GM19025 (cell line): Measurements from ENCODE around the gene DRGX.

ENCODE experiments used
- ATAC-seq: cut with Tn5 transposase; IDR thresholded peaks from one replicate; pipeline ENCODE4 v1.9.1; 2021; ENCODE audit warnings: mild to moderate bottlenecking, low read depth, moderate library complexity; ENCODE audit not compliant: unreplicated experiment

DRGX gene

DNA sequence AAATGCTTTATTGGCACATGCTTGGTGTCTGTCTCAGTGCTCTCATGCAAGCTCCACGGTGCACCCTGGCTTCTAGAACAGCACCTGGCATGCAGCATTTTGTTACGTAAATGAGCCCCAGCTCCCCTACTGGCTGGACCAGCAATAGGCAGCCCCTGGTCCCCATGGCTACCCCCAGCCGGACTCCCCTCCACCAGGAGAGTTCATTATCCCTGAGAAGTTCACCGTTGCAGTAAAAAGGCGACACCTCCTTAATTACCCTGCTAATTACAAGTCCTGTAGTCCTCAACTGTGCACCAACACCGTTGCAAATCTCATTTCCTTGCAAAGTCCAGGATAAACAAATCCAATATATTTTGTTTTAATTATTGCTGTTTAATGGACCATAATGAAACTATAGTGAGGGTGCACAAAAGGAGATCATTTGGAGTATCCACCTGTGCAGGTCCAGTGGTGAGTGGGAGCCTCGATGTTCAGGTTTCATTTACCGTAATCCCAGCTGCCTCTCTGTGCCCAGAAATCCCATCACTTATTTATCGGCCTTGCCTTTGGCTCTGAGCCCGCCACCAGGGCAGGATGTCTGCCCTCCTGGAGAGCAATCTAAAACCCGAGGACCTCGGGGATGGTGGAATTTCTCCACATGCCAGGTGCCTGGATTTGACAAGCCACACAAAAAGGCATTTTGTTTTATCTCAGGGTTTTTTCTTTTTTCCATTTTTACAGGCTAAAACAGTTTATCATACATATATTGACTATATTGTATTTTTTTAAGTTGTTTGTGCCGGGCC lies 12.8 kb upstream of the DRGX start:
- ATAC-seq, result no peak

GRCh38 chr10:49407552-49408137 lies 11.8 kb upstream of the DRGX start:
- ATAC-seq, result no peak

GRCh38 chr10:49407151-49407550 lies 11.3 kb upstream of the DRGX start:
- ATAC-seq, result no peak

DNA sequence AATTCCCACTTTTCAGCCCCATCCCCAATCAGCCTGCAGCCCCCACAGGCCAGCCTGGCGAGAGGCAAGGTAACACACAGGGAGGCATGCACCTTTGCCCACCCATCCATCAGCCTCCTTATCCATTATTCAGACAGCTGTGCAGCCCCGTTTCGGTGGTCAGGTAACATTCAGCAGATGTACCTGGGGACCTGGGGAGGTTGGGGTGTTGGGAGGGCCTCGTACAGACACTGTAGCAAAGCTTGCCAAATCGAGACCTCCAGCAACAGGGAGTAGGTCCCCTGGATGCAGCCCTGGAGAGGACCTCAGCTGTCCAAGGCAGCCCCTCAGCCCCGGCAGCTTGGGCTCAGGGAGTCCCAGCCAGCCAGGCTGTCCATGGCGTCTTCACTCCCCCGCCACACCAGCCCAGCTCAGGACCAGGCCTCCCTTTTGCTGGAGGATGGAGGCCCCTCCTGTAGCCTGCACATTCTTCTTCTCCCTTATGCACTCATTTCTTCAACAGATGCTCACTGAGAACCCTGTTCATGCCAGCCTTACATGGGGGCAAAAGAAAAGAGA lies 8.5 kb upstream of the DRGX start:
- no peak for ATAC-seq

DNA sequence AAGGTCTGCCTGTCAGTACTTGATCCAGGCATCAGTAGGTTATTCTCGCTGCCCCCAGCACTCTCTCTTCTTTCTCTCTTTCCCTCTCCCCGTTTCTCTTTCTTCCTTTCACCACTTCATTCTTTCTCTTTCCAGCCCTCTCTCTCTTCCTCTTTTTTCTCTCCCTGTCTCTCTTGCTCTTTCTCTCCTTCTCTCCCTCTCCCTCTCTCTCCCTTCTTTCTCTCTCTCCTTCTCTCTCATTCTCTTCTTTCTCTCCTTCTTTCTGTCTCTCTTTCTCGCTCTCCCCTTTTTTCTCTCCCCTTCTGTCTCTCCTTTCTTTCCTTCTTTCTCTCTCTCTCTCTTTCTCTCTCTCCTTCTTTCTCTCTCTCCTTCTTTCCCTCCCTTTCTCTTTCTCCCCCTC lies 7.5 kb upstream of the DRGX start:
- no peak for ATAC-seq

DNA sequence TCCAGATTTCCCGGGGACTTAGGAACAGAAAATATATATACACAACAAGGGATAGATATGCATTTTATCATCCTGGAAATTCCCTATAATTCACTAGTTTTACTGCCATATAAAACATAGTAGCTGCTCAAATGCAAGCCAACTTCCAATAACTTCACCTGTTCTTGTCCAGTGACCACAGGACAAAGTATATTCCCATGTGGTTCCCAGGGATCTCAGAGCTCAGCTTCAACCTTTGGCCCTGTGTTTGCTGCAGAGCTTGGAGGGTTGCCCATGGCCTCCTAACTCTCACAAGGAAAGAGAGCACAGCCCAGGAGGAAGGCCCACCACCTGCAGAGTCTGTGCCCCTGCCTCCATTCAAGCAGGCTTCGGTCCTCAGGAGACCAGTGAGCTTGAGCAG lies 4.5 kb upstream of the DRGX start:
- no peak for ATAC-seq

DNA sequence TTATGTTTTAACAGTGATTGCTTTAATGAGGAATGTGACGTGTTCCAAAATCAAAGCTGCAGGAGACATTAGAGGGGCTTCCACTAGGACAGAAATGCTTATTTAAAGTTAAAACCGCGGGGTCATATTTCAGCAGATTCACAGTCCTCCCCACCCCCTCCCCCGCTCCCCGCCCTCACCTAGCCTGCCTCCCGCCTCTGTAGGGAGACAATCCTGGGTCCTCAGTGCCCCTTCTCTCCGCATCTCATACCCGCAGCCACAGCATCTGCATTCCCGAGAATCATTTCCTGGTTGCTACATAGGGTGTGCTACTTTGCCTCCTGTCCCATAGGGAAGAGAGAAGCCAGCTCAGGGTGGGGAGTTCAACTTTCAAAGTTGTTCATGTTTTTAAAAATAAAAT lies 3.1 kb upstream of the DRGX start:
- no peak for ATAC-seq

GRCh38 chr10:49398000-49398861 lies 2.3 kb upstream of the DRGX start:
- peak; percentile 77 for ATAC-seq

DNA sequence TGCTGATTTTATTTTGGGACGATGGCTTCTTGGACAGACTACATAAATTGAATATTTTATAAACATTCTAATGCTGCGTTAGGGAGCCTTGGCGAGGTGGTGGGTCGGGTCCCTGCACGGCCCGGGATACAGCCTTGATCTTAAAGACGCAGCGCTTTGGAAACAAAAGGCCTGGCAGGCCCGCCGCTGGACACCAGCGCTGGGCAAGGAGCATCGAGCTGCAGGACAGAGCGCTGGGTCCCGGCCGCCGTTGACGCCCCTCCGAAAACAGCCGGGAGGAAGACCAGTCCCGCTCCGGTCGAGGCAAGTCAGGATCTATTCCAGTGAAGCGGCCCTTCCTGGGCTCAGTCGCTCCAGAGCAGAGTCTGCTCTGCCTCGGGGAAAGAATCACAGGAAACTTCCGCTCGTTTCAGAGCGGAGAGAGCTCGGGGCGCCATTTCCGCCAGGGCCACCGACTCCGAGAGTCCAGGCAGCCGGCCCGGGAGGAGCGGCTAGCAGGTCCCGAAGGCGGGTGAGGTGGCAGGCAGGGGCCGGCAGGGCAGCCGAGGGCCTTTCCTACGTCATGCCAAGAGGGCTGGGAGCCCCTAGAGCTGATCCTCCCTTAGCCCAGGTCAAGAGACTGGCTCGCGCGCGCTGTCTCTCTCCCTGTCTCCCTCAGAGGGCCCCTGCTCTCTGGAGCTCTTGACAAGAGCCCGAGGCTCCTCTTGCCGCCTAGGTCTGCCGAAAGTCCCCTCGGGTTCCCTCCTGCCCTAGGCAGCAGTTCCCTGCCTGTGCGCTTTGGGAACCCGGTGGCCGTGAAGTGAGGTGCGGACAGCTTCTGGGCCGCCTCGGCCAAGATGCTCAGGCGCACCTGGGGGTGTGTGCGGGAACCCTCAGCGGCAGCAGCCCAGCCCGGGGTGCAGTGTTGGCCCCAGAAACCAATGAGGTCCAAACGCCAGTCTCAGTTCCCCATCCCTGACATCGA lies 1.4 kb upstream of the DRGX start:
- ATAC-seq, result no peak

GRCh38 chr10:49396666-49396999 lies 744 bp upstream of the DRGX start:
- ATAC-seq, result no peak

DNA sequence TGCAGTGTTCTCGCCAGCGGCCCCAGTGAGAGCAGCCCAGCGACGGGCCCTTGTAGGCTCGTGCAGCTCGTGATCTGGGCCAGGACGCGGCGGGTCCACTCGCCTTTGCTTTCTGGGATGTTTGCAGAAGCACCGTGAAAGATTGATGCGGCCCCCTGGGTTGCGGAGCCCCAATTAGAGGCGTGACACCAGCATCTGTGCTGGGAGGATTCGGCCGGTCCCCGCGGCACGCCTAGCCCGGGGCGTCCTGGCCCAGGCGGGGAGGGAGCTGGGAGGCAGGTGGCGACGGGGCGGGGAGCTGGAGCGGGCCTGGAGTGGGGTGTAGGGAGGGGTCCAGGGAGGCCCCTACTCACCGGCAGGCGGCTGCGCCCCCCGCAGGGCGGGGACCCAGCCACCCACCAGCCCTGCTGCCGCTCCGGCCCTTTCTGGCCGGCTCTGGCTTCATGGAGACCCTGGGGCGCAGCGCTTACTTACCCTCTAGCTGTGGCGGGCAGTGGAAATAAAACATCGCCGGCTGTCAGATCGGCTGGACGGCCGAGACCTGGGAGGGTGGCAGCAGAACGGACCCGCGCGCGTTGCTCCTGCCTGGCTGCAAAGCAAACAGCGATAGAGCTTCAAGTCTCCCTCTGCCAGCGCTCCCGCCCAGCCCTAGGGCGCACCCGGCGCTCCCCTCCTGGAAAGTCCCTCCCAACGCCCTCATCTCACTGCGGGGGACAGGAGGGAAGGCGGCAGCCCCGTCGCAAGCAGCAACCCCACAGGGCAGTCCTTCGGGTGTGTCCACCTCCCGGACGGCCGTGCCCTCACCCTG lies 752 bp downstream of the DRGX start:
- ATAC-seq, result no peak

DNA sequence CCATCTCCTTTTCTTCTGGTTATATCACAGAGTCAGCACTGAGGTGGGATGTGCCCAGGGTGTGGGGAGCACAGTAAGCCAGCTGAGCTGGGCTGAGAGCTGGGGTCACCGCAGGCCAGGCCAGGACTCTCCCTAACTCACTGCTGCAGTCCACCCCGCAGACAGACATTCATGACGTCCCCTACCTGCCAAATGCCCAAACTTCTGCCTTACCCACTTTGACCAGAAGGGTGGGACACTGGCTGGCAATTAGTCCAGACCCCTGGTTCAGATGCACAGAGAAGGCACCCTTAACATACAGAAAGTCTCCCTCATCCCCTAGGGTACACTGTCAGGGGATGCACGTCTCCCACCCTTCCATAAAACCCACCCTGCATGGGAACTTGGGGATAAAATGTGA lies 2.1 kb downstream of the DRGX start:
- no peak for ATAC-seq

DNA sequence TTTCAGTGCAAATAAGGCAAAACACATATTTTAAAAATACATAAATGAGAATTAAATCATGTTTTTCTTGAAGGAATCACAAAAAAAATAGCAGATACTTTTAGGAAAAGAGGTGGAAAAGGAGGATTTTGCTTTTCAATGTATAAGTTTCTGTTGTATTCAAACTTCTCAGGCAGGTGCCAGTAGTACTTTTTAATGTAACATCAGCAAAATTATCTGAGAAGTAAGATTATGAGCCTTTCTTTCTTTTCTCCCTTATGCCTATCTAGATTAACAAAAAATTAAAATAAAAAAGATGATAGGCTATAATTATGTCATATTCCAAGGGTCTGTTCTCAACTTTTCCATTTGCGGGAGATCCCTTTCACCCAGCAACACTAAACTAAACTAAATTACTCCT lies 2.6 kb downstream of the DRGX start:
- ATAC-seq, result no peak

- no peak for ATAC-seq
Observed at GRCh38 chr10:49389361-49389933, 6.4 kb downstream of the DRGX start.

DNA sequence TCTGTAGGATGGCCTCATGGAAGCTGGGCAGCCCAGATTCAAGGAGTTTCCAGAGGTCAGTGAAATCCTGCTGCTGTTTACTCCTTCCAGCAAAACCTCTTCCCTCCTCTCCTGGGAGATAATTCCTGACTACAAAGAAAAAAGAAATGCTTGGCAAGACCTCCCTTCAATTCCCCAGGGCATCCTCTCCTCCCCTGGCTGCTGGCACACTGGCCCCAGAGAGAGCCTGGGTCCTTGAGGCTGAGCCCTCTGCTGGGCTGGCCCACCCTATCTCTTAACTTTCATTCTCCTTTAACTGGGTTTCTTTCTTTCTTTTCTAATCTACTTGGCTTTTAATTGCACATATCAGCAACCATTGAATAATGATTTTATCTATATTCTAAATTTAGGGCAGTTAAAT lies 7.7 kb downstream of the DRGX start:
- ATAC-seq, result no peak

DNA sequence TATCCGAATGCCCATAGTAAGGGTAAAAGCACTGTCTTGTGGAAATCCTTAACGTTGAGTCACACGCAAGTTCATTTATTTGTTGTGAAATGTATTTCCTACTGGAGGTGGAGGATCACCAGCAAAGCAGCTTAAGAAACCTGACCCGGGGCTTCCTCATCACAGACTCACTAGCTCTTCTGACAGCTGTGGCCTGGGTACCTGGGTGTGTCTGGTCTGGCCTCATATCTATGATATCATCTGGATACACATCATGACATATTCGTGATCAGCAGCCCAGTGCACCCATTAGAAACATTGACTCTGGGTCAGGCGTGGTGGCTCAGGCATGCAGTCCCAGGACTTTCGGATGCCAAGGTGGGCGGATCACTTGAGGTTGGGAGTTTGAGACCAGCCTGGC lies 8.8 kb downstream of the DRGX start:
- no peak for ATAC-seq

DNA sequence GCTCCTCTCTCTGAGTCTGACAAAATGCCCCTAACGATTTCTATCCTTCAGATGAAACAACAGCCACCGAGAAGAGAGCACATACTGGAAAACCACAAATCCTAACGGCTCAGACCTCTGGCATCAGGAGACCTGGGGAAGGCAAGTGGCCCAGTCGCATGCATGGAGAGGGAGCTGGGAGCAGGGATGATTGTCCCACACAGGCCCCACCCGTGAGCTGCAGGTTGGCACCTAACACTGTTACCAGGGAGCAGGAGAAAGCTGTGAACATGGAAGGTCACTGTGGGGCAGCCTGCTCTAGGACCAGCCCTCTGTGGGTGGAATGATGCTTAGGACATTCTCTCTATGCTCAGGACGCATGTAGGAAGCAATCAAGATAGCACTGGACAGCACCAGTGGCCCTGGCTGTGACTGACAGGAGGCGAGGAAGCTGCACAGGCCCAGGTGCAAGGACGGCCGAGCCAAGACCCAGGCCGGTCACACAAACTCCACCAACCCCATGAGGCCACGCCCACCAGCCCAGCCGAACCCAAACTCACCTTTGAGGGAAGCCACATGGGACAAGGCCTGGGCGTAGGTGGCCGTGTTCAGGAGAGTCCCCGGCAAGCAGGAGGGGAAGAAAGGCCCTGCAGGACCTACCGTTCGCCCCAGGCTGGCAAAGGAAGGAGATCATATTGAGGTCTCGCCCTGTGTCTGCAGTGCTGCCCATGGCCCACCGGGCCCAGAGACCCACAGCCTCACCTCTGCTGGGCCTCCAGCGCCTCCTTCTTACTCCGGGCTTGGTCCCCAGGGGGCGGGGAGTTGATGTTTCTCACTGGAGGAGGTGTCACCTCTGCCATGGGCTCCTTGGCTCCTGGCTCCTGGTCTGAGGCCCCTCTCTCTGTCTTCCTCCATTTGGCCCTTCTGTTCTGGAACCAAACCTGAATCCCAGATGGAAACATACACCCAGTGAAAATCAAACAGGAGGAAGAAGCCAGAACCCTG lies 9.7 kb downstream of the DRGX start:
- no peak for ATAC-seq
